OCI-LY3 (cell line): ENCODE measurements around the gene TCERG1L.

Experiments used
- CTCF ChIP-seq: fragments of 200-600, 300-600 bp; sonication (generic); IDR thresholded peaks from 2 replicates; pipeline ENCODE4 v1.5.1; 2014; ENCODE audit warnings: antibody characterized with exemption, low read length, low read depth
- EZH2phosphoT487 ChIP-seq: fragments of 200-600 bp; shearing (Covaris generic); IDR thresholded peaks from 2 replicates; pipeline ENCODE4 v1.6.1; 2018; ENCODE audit warnings: antibody characterized with exemption, mixed run types, low read depth

- TF ChIP-seq CTCF (no peak), EZH2phosphoT487 (no peak)
Observed at GRCh38 chr10:131218811-131219583, 92.5 kb downstream of the TCERG1L start.
